ENCODE measurements around the gene FOXO6. TPM values are rescaled to one million over a fixed set of nuclear protein-coding genes. Genes with fewer than 3 reads are reported as not detected.
A peak's percentile ranks its signal among the peaks of the same experiment; 100 is the strongest.

Gene FOXO6
- total and polyA plus RNA-seq, 2 of the 13 experiments (the other 11 are each of a cell fraction or from before 2014, with no cell fraction given), result 0.13 TPM; not detected in 1

DNA sequence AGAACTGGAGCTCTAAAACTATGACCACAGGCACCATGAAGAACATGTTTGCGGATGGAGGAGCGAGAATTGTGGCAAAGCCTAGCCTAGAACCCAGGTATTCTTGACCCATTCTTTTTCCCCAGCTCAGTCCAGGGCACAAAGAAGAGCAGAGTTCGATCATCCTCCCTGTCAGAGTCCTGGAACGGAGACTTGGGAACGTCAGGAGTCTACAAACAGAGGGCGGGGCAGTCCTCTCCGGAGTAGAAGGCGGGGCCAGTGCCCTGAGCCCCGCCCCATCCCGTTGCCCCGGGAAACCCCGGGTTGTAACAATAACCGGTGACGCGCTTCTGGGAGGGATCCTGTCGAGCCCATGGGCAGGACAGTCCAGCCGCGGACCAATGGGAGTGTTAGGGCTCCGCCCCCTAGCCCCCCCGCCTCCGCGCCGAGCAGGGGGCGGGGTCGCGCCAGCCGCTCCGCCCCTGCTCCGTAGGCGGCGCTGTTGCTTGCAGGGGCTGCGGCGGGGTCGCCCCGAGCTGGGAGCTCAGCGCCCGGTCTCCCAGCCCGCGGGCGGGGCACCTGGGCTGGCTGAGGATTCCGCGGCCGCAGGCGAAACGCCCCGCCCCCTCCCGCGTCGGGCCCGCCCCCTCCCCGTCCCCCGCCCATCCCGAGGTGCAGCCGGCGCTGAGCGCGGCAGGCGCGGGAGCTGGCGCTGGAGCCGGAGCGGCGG lies at the start of gene FOXO6 (continued):
- TF ChIP-seq, protein P1, sequence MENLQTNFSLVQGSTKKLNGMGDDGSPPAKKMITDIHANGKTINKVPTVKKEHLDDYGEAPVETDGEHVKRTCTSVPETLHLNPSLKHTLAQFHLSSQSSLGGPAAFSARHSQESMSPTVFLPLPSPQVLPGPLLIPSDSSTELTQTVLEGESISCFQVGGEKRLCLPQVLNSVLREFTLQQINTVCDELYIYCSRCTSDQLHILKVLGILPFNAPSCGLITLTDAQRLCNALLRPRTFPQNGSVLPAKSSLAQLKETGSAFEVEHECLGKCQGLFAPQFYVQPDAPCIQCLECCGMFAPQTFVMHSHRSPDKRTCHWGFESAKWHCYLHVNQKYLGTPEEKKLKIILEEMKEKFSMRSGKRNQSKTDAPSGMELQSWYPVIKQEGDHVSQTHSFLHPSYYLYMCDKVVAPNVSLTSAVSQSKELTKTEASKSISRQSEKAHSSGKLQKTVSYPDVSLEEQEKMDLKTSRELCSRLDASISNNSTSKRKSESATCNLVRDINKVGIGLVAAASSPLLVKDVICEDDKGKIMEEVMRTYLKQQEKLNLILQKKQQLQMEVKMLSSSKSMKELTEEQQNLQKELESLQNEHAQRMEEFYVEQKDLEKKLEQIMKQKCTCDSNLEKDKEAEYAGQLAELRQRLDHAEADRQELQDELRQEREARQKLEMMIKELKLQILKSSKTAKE (CRISPR knock-in tag; IDR thresholded peaks at IDR 0.05; ENCODE audit: borderline replicate concordance), result no peak
- TF ChIP-seq ZNF530 (CRISPR knock-in tag; IDR thresholded peaks at IDR 0.05; ENCODE audit: low read depth) (no peak), HDAC1 (CRISPR knock-in tag; IDR thresholded peaks at IDR 0.05) (0 out of 2 replicates have a peak, but pooled peaks have one; percentile 24), BORCS8-MEF2B (CRISPR knock-in tag; IDR thresholded peaks at IDR 0.05) (no peak), ZMYM4 (CRISPR knock-in tag; IDR thresholded peaks at IDR 0.05) (peak; percentile 68; the same call in 1 of the 2 replicates), ZNF781 (CRISPR knock-in tag; IDR thresholded peaks at IDR 0.05; ENCODE audit: borderline replicate concordance, not compliant biosample characterization) (no peak), THYN1 (CRISPR knock-in tag; IDR thresholded peaks at IDR 0.05; ENCODE audit: borderline replicate concordance, low read depth) (no peak), CBX2 (IDR thresholded peaks at IDR 0.05; ENCODE audit: low read depth, low read length) (no peak), CBX2 (CRISPR knock-in tag; IDR thresholded peaks at IDR 0.05; ENCODE audit: low read depth) (no peak), IRF2 (CRISPR knock-in tag; IDR thresholded peaks at IDR 0.05) (no peak; the same call in 1 of the 2 replicates), SAP130 (CRISPR knock-in tag; IDR thresholded peaks at IDR 0.05; ENCODE audit: low read depth) (0 out of 2 replicates have a peak, but pooled peaks have one; percentile 44), MXD4 (CRISPR knock-in tag; IDR thresholded peaks at IDR 0.05) (no peak), ZNF816 (CRISPR knock-in tag; IDR thresholded peaks at IDR 0.05; ENCODE audit: borderline replicate concordance) (no peak), HOXA3 (CRISPR knock-in tag; IDR thresholded peaks at IDR 0.05) (no peak), RELA (CRISPR knock-in tag; IDR thresholded peaks at IDR 0.05) (no peak), KLF15 (CRISPR knock-in tag; IDR thresholded peaks at IDR 0.05; ENCODE audit: borderline replicate concordance) (no peak), GTF3A (CRISPR knock-in tag; conservative IDR thresholded peaks at IDR 0.05) (no peak), HDAC2 (CRISPR knock-in tag; IDR thresholded peaks at IDR 0.05) (no peak), KLF11 (CRISPR knock-in tag; IDR thresholded peaks at IDR 0.05) (no peak), YY1 (IDR thresholded peaks at IDR 0.05; ENCODE audit: insufficient read depth, insufficient replicate concordance, low read depth, low read length) (peak; percentile 49), ZNF180 (CRISPR knock-in tag; IDR thresholded peaks at IDR 0.05; ENCODE audit: borderline replicate concordance, low read depth) (no peak), RFX1 (IDR thresholded peaks at IDR 0.05) (peak; percentile 92), IKZF4 (CRISPR knock-in tag; IDR thresholded peaks at IDR 0.05; ENCODE audit: borderline replicate concordance, low read depth, not compliant biosample characterization) (no peak), ZNF292 (CRISPR knock-in tag; IDR thresholded peaks at IDR 0.05; ENCODE audit: borderline replicate concordance, low read depth) (no peak)
- TF ChIP-seq, protein P2, sequence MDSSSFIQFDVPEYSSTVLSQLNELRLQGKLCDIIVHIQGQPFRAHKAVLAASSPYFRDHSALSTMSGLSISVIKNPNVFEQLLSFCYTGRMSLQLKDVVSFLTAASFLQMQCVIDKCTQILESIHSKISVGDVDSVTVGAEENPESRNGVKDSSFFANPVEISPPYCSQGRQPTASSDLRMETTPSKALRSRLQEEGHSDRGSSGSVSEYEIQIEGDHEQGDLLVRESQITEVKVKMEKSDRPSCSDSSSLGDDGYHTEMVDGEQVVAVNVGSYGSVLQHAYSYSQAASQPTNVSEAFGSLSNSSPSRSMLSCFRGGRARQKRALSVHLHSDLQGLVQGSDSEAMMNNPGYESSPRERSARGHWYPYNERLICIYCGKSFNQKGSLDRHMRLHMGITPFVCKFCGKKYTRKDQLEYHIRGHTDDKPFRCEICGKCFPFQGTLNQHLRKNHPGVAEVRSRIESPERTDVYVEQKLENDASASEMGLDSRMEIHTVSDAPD (CRISPR knock-in tag; IDR thresholded peaks at IDR 0.05), result no peak
- TF ChIP-seq, protein P3, sequence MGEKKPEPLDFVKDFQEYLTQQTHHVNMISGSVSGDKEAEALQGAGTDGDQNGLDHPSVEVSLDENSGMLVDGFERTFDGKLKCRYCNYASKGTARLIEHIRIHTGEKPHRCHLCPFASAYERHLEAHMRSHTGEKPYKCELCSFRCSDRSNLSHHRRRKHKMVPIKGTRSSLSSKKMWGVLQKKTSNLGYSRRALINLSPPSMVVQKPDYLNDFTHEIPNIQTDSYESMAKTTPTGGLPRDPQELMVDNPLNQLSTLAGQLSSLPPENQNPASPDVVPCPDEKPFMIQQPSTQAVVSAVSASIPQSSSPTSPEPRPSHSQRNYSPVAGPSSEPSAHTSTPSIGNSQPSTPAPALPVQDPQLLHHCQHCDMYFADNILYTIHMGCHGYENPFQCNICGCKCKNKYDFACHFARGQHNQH (CRISPR knock-in tag; IDR thresholded peaks at IDR 0.05), result no peak

All from HepG2 (cell line).